Measurements from ENCODE around the gene CHD9. TPM values are rescaled to one million over a fixed set of nuclear protein-coding genes. Genes with fewer than 3 reads are reported as not detected.

Gene CHD9
- total and polyA plus RNA-seq, 3 donors from 2014 or later, result 10.4 to 67.3 (median 57.5) TPM

- intact Hi-C loops (cut with DNase I; ENCODE audit: low total_unique reads), result no loop called here
- no peaks in the 10 kb centered on the region for H3K9me3 ChIP-seq
- H3K36me3 ChIP-seq (ENCODE audit: low read depth, missing control alignments), result no peaks in the 10 kb centered on the region
- WGBS, 2 donors, result 50 to 65% methylated on average over 4 of the region's 4 CpGs
- H3K4me3 ChIP-seq, result no peak overlapping the region
- no peaks in the 10 kb centered on the region for H3K27me3 ChIP-seq
- no peak for TF ChIP-seq CTCF (IDR thresholded peaks at IDR 0.05)
- TF ChIP-seq POLR2A (IDR thresholded peaks at IDR 0.05), result no peak
- peak overlapping the region in 1 of 2 donors; percentile 62 for H3K27ac ChIP-seq
- no peak for DNase-seq
- H3K4me1 ChIP-seq, result peaks cover 15% of the 10 kb centered on the region
Measured at GRCh38 chr16:53219371-53219770, 164.6 kb downstream of the CHD9 start.

- no peaks in the 10 kb centered on the region for H3K27me3 ChIP-seq
- peak overlapping the region in 1 of 2 donors; percentile 62 for H3K27ac ChIP-seq
- H3K36me3 ChIP-seq (ENCODE audit: low read depth, missing control alignments), result no peaks in the 10 kb centered on the region
- intact Hi-C loops (cut with DNase I; ENCODE audit: low total_unique reads), result no loop called here
- H3K4me1 ChIP-seq, result peaks cover 15% of the 10 kb centered on the region
- no peaks in the 10 kb centered on the region for H3K9me3 ChIP-seq
- WGBS, 2 donors, result 53 to 62% methylated on average over 2 of the region's 2 CpGs
- H3K4me3 ChIP-seq, result no peak overlapping the region
- DNase-seq, result no peak
- TF ChIP-seq POLR2A (IDR thresholded peaks at IDR 0.05) (no peak), CTCF (IDR thresholded peaks at IDR 0.05) (no peak)
Measured at GRCh38 chr16:53219795-53220454, 165.1 kb downstream of the CHD9 start.

- TF ChIP-seq CTCF (IDR thresholded peaks at IDR 0.05) (no peak), POLR2A (IDR thresholded peaks at IDR 0.05) (no peak)
- no peaks in the 10 kb centered on the region for H3K27me3 ChIP-seq
- peak overlapping the region in 1 of 2 donors; percentile 62 for H3K27ac ChIP-seq
- no peaks in the 10 kb centered on the region for H3K9me3 ChIP-seq
- H3K4me1 ChIP-seq, result peaks cover 15% of the 10 kb centered on the region
- no peak overlapping the region for H3K4me3 ChIP-seq
- H3K36me3 ChIP-seq (ENCODE audit: low read depth, missing control alignments), result no peaks in the 10 kb centered on the region
- intact Hi-C loops (cut with DNase I; ENCODE audit: low total_unique reads), result no loop called here
- DNase-seq, result no peak
- WGBS, 2 donors, result 94 to 96% methylated on average over 2 of the region's 2 CpGs
Measured at GRCh38 chr16:53220585-53220984, 165.8 kb downstream of the CHD9 start.

GRCh38 chr16:53224951-53225533 lies 170.3 kb downstream of the CHD9 start:
- WGBS, 2 donors, result 77 to 83% methylated on average over 2 of the region's 2 CpGs
- Histone ChIP-seq H3K4me3 (no peak overlapping the region), H3K27me3 (no peaks in the 10 kb centered on the region), H3K36me3 (ENCODE audit: low read depth, missing control alignments) (no peaks in the 10 kb centered on the region), H3K4me1 (peaks cover 3% of the 10 kb centered on the region), H3K27ac (no peak overlapping the region), H3K9me3 (no peaks in the 10 kb centered on the region)
- intact Hi-C loops (cut with DNase I; ENCODE audit: low total_unique reads), result no loop called here
- TF ChIP-seq POLR2A (IDR thresholded peaks at IDR 0.05) (no peak), CTCF (IDR thresholded peaks at IDR 0.05) (no peak)
- no peak for DNase-seq
